Measurements from ENCODE around the gene IGF1R.
A peak's percentile ranks its signal among the peaks of the same experiment; 100 is the strongest.

DNA sequence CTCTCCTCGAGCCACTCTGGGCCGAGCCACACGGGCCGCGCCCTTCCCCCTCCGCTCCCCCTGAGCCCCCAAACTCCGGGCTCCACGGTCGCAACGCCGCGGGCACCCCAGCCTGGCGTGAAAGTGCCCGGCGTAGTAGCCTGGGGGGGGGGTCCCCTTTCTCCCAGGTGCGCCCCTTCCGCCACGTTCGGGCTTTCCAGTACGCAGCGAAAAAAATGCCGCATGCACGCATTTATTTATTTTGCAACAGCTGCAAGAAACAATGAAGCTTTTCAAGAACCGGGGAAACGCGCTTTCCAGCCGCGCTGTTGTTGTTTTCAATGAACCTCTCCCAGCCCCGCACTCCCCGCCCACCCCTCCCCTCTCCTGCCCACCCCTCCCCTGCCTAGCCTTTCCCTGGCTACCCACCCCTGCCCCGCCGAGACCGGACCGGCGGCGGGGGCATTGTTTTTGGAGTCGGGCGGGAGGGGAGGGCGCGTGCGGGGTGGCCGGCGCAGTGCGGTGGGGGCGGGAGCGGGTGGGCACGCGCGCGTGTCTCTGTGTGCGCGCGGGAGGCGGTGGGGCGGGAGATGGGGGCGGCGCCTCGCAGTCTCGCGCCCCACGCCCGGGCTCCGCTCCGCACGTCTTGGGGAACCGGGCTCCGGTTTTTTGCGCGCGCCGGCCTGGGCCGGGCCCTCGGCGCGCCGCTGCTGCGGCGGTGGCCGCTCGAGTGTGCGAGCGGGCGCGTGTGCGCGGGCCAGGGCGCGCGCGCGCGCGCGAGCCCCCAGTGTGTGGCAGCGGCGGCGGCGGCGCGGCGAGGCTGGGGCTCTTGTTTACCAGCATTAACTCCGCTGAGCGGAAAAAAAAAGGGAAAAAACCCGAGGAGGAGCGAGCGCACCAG lies at the start of gene IGF1R:
- TF ChIP-seq, protein P1, sequence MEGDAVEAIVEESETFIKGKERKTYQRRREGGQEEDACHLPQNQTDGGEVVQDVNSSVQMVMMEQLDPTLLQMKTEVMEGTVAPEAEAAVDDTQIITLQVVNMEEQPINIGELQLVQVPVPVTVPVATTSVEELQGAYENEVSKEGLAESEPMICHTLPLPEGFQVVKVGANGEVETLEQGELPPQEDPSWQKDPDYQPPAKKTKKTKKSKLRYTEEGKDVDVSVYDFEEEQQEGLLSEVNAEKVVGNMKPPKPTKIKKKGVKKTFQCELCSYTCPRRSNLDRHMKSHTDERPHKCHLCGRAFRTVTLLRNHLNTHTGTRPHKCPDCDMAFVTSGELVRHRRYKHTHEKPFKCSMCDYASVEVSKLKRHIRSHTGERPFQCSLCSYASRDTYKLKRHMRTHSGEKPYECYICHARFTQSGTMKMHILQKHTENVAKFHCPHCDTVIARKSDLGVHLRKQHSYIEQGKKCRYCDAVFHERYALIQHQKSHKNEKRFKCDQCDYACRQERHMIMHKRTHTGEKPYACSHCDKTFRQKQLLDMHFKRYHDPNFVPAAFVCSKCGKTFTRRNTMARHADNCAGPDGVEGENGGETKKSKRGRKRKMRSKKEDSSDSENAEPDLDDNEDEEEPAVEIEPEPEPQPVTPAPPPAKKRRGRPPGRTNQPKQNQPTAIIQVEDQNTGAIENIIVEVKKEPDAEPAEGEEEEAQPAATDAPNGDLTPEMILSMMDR (IDR thresholded peaks at IDR 0.05): peak in 1 of 2 donors; percentile 19
- TF ChIP-seq POLR2A (IDR thresholded peaks at IDR 0.05) (peak in 1 of 2 donors; percentile 36), POLR2AphosphoS5 (IDR thresholded peaks at IDR 0.05) (no peak)

All from suprapubic skin (tissue), 4 donors.